NCI-H187 treated with DMSO at 0.1 percent for 48 hours (cell line): Measurements from ENCODE around the gene NDRG2.

Experiments used
- DNase-seq: peaks from one replicate; lab custom pipeline; 2025; lab: John Stamatoyannopoulos, UW

Gene NDRG2

DNA sequence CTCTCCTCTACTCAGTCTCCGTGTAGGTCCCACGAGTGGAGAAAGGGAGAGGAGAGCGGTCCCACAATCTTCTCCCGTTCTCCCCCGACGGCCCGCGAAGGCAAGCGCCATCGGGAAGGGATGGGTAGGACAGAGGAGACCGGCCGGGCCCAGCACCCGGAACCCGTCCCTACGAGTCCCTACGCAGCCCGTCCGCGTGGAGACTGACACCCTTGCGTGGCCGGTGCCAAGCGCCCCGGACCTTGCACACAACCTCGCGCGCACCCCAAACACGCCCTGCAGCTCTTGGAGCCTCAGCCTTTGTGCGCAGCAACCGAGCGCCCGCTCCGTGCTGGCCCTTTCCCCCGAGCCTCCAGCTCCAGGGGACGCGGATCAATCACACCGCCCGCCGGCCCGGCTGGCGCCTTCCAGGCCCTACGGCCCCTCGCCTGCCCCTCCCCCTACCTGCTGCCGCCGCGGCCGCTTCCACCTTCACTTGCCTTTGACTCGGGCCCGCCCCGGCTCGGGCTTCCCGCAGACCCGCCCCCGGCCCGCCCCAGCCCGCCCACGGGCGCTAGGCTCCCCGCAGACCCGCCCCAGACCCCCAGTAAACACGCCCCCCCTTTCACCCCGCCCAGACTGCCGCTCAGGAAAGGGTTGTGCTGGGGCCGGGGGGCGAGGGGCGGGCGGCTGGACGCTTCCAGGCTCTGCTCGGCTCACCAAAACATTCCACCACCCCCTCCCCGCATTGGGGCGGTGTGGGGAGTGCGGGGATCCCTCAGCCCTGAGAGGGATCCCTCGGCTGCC lies at the start of gene NDRG2:
TSS of gene NDRG2 (minus strand) at position 477 of the 786 bp plus-strand sequence. CDS start 1,746 bp downstream, outside the sequence.
- no peak for DNase-seq

- DNase-seq: no peak
Measured at GRCh38 chr14:21073921-21074320, 49.1 kb upstream of the NDRG2 start.

DNA sequence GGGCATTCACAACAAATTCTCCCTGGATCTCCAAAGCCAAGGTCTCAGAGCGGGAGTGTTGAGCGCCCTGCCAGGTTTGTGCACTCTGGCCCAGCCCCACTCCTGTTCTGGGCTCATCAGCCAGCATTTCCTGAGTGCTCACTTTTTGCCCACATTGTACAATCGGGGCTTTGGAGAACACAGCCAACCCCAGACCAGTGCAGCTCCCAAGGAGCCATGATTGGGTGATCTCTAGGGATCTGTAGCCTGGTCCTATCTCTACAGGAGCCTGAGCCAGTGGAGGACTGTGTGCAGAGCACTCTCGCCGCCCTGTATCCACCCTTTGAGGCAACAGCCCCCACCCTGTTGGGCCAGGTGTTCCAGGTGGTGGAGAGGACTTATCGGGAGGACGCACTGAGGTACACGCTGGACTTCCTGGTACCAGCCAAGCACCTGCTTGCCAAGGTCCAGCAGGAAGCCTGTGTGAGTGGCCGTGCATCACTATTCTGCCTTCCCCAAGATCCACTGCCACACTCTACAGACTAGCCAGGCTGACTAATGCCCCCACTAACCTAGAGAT lies 48.0 kb upstream of the NDRG2 start:
- DNase-seq: no peak

GRCh38 chr14:21072031-21072473 lies 47.2 kb upstream of the NDRG2 start:
- DNase-seq: no peak

GRCh38 chr14:21071225-21072030 lies 46.6 kb upstream of the NDRG2 start:
- DNase-seq: no peak

DNA sequence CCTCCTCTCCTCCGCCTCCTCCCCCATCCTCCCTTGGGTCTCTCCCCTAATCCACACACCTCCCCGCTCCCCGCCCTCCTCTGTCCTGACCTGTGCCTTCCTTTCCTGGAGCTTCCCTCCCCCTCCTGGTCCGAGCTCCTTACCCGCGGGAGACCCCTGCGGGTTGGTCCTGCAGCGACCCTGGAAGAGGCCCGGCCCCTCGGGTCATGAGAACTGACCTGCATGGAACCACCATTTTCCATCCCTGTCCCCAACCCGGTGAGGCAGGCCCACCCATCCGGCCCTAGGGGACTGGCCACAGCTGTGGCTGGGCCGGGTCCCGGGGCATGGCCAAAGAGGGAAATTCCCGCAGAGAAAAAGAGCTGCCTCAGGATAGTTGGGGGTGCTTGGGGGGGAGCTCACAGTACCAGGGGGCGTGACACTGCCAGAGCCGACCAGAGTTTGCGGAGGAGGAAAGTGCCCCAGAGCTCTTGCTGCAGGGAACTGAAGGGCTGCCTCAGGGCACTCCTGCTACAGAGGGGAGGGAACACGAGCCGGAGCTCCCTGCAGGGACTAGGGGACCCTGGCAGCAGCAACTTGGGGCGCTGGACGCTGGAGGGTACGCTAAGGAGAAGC lies 45.9 kb upstream of the NDRG2 start:
- DNase-seq: no peak

DNA sequence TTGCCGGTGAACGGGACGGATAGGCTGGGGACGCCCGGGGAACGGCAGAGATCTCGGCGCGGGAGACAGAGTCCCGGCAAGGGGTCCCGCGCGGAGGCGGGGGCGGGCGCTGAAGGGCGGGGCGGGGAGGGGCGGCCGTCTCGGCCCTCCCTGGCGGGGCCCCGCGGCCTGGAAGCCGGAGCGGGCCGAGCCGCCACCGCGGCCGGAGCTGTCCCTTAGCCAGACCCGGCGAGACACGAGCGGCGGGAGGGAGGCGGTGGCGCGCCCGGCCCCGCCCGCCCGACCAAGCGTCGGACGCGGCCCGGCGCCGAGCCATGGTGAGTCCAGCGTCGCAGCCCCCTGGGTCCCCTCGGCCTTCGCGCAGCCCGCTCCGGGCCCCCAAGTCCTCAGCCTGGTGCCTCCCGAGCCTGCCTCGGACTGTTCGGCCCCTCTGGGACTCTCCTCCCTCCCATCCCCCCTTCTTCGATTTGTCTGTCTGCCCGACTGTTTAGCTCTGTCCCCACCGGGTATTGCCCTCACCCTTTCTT lies 45.3 kb upstream of the NDRG2 start, which contains the start of gene ARHGEF40:
TSS of gene ARHGEF40 (plus strand) at position 222 of the 527 bp plus-strand sequence. CDS start at position 315, 93 bp downstream.
- DNase-seq: no peak

DNA sequence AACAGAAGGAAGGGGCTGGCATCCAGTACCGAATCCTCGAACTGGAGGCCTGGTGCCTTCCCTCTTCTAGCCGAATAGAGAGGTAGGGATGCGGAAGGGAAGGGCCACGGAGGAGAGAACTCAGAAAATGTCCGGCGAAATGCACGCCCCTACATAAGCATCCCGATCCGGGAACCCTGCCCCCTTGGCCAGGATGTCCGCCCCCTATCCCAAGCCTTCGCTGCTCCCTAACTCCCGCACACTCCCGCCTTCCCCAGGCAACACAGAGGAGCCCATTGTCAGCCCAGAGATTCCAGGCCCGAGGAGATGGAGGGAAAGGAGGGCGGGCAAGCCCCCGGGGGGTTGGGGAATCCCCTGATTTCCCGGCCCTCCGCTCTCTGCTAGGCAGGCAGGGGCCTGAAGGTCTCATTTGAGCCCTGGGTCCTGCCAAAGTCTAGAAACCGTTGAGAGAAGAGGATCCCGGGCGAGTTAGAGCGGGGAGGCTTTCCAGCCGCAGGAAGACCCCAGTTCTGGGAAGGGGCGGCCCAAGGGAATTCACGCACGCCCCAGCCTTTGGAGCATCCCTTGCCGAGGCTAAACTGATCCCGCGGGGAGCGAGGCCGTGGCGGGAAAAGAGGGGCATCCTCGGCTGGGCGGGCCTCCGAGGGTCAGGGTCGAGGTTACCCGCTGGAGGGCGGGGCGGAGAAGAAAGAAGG lies 44.7 kb upstream of the NDRG2 start:
- DNase-seq: no peak

DNA sequence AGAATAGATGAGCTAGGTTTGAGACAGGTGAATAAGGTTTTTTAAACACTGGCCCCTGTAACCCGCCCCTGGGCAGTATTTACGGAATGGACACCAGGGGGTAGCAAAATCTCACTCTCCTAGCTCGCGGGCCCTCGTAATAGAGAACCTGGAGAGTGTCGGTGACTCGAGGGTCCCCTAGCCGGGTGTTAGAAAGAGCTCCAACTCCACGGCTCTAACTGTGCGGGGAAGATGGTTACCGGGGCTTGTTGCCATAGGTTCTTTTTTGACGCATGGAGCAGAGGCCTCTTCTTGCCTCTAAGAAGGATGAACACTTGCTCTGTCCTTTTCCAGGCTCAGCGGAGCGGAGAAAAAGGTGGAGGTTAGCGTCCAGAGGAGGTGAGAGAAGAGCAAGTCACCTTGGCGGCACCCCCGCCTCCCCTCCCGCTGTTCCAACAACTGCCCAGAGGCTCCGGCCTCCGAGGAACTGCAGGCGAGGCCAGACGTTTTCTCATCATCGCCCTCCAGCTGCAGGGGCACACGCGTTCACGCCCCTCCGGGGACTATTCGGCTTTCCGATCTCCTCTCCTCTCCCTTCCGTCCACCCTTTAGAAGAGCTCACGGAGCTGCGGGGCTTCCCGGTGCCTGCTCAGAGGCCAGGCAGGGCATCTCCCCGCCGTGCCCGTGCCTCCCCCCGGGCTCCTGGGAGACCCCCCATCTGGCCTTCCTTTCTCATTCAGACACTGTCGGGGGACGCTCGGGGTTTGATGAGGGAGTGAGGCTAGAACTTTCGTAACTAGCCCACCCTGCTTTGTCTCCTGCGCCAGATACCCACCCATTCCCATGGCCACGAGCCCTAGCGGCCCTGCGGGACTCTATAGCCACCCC lies 43.9 kb upstream of the NDRG2 start:
- DNase-seq: no peak

GRCh38 chr14:21066882-21067502 lies 42.1 kb upstream of the NDRG2 start:
- no peak for DNase-seq

GRCh38 chr14:21063479-21063878 lies 38.6 kb upstream of the NDRG2 start:
- no peak for DNase-seq

DNA sequence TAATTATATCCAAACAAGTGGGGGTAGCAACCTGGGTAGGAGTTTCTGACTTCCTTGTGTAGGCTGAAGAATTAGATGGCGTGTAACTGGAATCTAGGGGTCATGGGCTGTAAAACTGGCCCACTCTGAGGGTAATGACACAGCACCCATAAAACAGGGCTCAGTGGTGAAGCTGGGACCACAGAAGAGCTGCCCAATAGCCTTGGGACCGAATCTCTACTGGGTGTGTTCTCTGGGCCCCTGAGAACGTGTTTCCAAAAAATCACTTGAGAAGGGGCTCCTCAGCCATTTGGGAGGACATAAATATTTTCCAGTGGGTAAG lies 36.4 kb upstream of the NDRG2 start:
- no peak for DNase-seq

- no peak for DNase-seq
Measured at GRCh38 chr14:21060614-21061346, 35.9 kb upstream of the NDRG2 start.

DNA sequence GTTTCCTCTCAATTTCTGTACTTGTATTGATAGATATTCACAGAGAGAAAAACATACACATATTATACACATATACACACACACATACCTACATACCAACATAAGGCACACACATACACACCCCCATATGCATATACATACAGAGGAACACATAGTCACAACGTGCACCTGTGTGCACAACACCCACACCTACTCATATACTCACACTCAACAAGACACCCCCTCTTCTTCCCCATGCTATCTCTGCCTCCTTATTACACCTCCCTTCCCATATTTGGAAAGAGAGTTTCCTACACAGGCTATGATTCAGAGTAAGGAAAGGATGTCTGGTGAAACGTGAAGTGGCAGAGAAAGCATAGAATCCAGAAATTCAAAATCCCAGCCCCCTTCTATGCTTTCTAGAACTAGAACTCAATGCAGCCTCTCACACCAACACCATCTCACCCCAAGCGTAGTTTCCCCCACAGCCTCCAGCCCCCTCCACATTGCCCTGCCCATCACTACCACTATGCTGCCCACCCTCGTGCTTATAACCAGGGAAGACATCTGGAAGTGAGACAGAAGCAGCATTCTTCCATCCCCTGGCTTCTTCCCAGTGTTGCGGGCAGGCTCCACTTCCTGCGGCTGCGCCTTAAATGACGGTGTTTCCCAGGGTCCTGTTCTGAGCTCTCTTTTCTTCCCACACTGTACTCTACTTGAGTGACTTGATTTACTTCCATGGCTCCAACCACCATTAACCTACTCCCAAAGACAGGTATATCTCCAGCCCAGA lies 35.2 kb upstream of the NDRG2 start:
- no peak for DNase-seq

DNA sequence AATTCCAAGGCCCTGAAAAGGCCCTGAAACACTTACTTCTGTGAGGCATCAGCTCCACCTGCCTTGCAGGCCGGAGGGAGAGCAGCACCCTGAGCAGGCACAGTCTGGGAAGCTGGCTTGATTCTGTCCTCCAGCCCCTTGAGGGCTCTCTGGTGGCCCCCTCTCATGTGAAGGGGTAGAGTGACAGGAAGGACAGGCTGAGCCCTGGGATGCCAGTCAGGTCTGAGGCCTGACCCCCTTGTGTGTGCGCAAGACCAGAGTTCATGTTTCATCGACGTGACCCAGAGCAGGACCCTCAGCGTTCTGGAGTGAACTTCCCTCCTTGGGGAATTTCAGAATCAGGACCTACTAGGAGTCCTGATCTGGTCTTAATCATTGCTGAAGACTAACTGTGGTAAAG lies 34.0 kb upstream of the NDRG2 start:
- DNase-seq: no peak

- no peak for DNase-seq
Measured at GRCh38 chr14:21057803-21058675, 33.2 kb upstream of the NDRG2 start, which contains the start of gene RNASE8. Gene RNASE8 (plus strand): TSS chr14:21057822. CDS start chr14:21057893, 71 bp downstream.

GRCh38 chr14:21056520-21057163 lies 31.8 kb upstream of the NDRG2 start:
- no peak for DNase-seq
